ENCODE measurements around the gene THG1L. TPM values are rescaled to one million over a fixed set of nuclear protein-coding genes. Genes with fewer than 3 reads are reported as not detected.

The THG1L gene
- total RNA-seq, 5 donors from 2014 or later (not counting 1 experiment from before 2014, with no cell fraction given): 8.9 to 10.9 (median 9.4) TPM

- DNase-seq: no peak
- peaks cover 7% of the 10 kb centered on the region for H3K36me3 Mint-ChIP-seq
- H3K9me3 Mint-ChIP-seq: no peaks in the 10 kb centered on the region
- H3K27ac Mint-ChIP-seq: no peak overlapping the region
- H3K4me1 ChIP-seq (ENCODE audit: control insufficient read depth in 1 of 2, extremely low read depth in 1 of 2, insufficient read depth in 2 of 2, low read length in 2 of 2): peaks cover 11 to 13% of the 10 kb centered on the region in 2 experiments
- POLR2A ChIA-PET: no interaction called here
- peaks cover 0 to 6% of the 10 kb centered on the region in 2 donors for H3K36me3 ChIP-seq (ENCODE audit: control insufficient read depth in 2 of 2, extremely low read depth in 1 of 2, insufficient read depth in 1 of 2, low read length in 1 of 2)
- H3K27me3 ChIP-seq (replicated peaks in 1 of 2; ENCODE audit: control insufficient read depth in 2 of 2, extremely low read depth in 1 of 2, insufficient read depth in 2 of 2, low read length in 1 of 2): no peaks in the 10 kb centered on the region
- H3K4me3 Mint-ChIP-seq: no peak overlapping the region
- H3K27me3 Mint-ChIP-seq: no peaks in the 10 kb centered on the region
- CTCF ChIA-PET: interaction anchor here (0.6 to 1.9 kb wide), 4 partner anchors 15 to 130 kb away, joined by 3 to 5 read pairs (median 4); partner anchors contain the start of gene THG1L (in 1 of the 2)
- H3K4me1 Mint-ChIP-seq: peaks cover 23 to 25% (median 24%) of the 10 kb centered on the region in 3 donors
- no peak overlapping the region for H3K27ac ChIP-seq (ENCODE audit: low read length)
- no peak for ATAC-seq (replicated peaks in 1 of 4)
- H3K9me3 ChIP-seq: no peaks in the 10 kb centered on the region
- WGBS (ENCODE audit: insufficient coverage): 96% methylated on average over 4 of the region's 6 CpGs
- H3K4me3 ChIP-seq (ENCODE audit: control insufficient read depth in 1 of 2, extremely low read depth in 1 of 2, low read length in 1 of 2): no peak overlapping the region
These were observed 16.0 kb downstream of the THG1L start for GRCh38 chr5:157747173-157747740.

DNA sequence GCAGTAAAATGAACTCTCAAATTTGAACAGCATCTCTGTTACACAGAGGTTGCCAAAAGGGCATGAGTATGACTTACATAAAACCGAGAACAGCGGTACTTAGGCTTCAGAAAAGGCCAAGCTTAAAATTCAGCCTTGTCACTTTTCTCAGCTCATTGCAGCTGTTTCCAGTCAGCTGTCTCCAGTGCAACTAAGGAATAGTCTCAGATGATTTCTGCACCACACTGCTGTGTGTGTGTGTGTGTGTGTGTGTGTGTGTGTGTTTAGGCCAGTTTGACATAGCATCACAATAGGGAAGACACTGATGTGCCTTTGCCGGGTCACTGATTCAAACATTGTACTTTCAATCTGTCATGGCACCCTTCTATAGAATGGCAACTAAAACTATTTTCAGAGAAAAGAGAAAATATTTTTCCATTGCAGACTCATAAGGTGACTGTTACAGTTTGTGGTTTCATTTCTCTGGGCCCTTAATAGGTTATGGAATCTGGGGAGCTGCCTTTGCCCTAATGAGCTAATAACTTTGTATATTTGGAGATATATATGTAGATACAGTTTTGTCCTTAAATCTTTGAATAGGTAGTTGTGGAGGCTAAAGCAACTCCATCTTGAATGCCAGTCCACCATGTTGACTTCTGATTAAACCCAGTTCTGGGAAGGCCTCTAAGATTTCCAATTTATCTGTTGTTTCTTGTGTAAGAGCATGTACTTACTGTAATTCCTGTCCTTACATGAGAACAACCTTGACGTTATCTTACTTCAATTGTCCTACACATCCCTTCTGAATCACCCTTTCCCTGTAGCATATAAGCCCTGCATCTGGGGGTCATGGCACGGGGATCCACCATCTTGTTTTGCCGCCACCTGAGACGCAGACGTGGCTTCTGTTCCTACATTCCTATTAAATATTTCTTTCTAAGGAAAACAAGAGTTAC, 16.8 kb downstream of the THG1L start:
- no peaks in the 10 kb centered on the region for H3K27me3 Mint-ChIP-seq
- CTCF ChIA-PET: interaction anchor here (0.6 to 1.9 kb wide), 2 partner anchors 14 to 131 kb away, joined by 4 to 5 read pairs; no protein-coding TSS in a partner anchor

DNA sequence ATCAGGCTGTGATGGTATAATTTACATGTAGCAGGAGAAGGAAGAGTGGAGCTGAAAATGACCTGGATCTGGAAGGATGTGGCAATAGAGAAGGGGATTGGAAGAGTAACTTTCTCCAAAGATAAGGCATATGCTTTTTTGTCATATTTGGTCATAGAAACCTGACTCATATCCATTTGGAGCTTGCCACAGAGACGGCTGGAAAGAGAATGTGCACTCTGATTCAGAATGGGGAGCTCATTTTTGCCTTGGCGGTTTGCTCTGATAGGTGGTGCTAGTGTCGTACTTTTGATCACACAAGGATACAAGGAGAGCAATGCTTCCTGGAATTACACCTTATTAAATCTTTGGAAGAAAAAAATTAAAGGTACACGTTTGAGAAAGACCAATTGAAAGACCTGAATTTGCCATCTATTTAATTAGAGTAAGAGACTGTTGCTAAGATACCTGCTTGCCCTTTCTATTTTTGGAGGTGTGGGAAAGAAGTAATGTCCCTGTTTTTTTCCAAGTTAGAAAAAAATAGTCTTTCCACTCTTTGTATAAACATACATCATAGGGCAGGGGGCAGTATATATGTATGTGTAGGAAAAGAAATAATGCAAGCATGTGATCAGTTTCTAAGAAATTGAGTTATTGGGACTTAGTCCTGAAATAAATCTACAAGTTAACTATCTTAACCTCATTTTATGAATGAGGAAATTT, 17.7 kb downstream of the THG1L start:
- H3K4me3 Mint-ChIP-seq: no peak overlapping the region
- no peak for DNase-seq
- no CpG with 5 or more reads among the region's 4 CpGs for WGBS (ENCODE audit: insufficient coverage)
- ChIA-PET POLR2A (no interaction called here), CTCF (no interaction called here)
- H3K4me1 Mint-ChIP-seq: peaks cover 15 to 21% (median 16%) of the 10 kb centered on the region in 3 donors
- no peak for ATAC-seq (replicated peaks in 1 of 4)
- no peak overlapping the region for H3K27ac Mint-ChIP-seq
- Histone ChIP-seq H3K27ac (ENCODE audit: low read length) (no peak overlapping the region), H3K4me1 (ENCODE audit: control insufficient read depth in 1 of 2, extremely low read depth in 1 of 2, insufficient read depth in 2 of 2, low read length in 2 of 2) (peaks cover 7 to 9% of the 10 kb centered on the region in 2 experiments), H3K36me3 (ENCODE audit: control insufficient read depth in 2 of 2, extremely low read depth in 1 of 2, insufficient read depth in 1 of 2, low read length in 1 of 2) (peaks cover 0 to 11% of the 10 kb centered on the region in 2 donors), H3K4me3 (ENCODE audit: control insufficient read depth in 1 of 2, extremely low read depth in 1 of 2, low read length in 1 of 2) (no peak overlapping the region), H3K27me3 (replicated peaks in 1 of 2; ENCODE audit: control insufficient read depth in 2 of 2, extremely low read depth in 1 of 2, insufficient read depth in 2 of 2, low read length in 1 of 2) (no peaks in the 10 kb centered on the region), H3K9me3 (no peaks in the 10 kb centered on the region)
- no peaks in the 10 kb centered on the region for H3K9me3 Mint-ChIP-seq
- H3K36me3 Mint-ChIP-seq: peaks cover 17% of the 10 kb centered on the region
- H3K27me3 Mint-ChIP-seq: no peaks in the 10 kb centered on the region

More for the DNA sequence above, 16.8 kb downstream of the THG1L start:
- Histone ChIP-seq H3K9me3 (no peaks in the 10 kb centered on the region), H3K27ac (ENCODE audit: low read length) (no peak overlapping the region), H3K4me3 (ENCODE audit: control insufficient read depth in 1 of 2, extremely low read depth in 1 of 2, low read length in 1 of 2) (no peak overlapping the region), H3K4me1 (ENCODE audit: control insufficient read depth in 1 of 2, extremely low read depth in 1 of 2, insufficient read depth in 2 of 2, low read length in 2 of 2) (peaks cover 10 to 13% of the 10 kb centered on the region in 2 experiments), H3K36me3 (ENCODE audit: control insufficient read depth in 2 of 2, extremely low read depth in 1 of 2, insufficient read depth in 1 of 2, low read length in 1 of 2) (peaks cover 0 to 6% of the 10 kb centered on the region in 2 donors), H3K27me3 (replicated peaks in 1 of 2; ENCODE audit: control insufficient read depth in 2 of 2, extremely low read depth in 1 of 2, insufficient read depth in 2 of 2, low read length in 1 of 2) (no peaks in the 10 kb centered on the region)
- H3K4me1 Mint-ChIP-seq: peaks cover 19 to 24% (median 19%) of the 10 kb centered on the region in 3 donors
- H3K27ac Mint-ChIP-seq: no peak overlapping the region
- peaks cover 11% of the 10 kb centered on the region for H3K36me3 Mint-ChIP-seq
- 63% methylated on average over 3 of the region's 8 CpGs for WGBS (ENCODE audit: insufficient coverage)
- POLR2A ChIA-PET: no interaction called here
- no peaks in the 10 kb centered on the region for H3K9me3 Mint-ChIP-seq
- ATAC-seq (replicated peaks in 1 of 4) (no peak), DNase-seq (no peak)
- H3K4me3 Mint-ChIP-seq: no peak overlapping the region

DNA sequence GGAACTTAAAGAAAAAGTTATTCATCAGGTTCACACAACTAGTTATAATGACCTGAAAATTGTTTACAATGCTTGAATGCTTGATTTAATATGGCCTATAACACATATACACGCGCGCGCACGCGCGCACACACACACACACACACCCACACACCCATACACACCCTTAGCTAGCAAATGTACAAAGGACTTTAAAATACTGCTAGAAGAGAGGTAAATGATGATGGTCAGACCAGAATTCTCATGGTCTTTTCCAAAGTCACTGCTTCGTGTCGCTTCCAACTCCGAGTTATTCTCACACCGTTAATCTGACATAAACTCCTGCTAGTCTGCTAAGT, 18.2 kb downstream of the THG1L start:
- H3K4me3 ChIP-seq (ENCODE audit: control insufficient read depth in 1 of 2, extremely low read depth in 1 of 2, low read length in 1 of 2): no peak overlapping the region
- no peaks in the 10 kb centered on the region for H3K9me3 ChIP-seq
- Mint-ChIP-seq H3K4me1 (peaks cover 12 to 18% (median 13%) of the 10 kb centered on the region in 3 donors), H3K36me3 (peaks cover 17% of the 10 kb centered on the region), H3K9me3 (no peaks in the 10 kb centered on the region), H3K27ac (no peak overlapping the region), H3K4me3 (no peak overlapping the region), H3K27me3 (no peaks in the 10 kb centered on the region)
- ATAC-seq (replicated peaks in 1 of 4): no peak
- CTCF ChIA-PET: no interaction called here
- peaks cover 0 to 15% of the 10 kb centered on the region in 2 donors for H3K36me3 ChIP-seq (ENCODE audit: control insufficient read depth in 2 of 2, extremely low read depth in 1 of 2, insufficient read depth in 1 of 2, low read length in 1 of 2)
- H3K4me1 ChIP-seq (ENCODE audit: control insufficient read depth in 1 of 2, extremely low read depth in 1 of 2, insufficient read depth in 2 of 2, low read length in 2 of 2): peaks cover 5 to 7% of the 10 kb centered on the region in 2 experiments
- DNase-seq: no peak
- POLR2A ChIA-PET: no interaction called here
- no peaks in the 10 kb centered on the region for H3K27me3 ChIP-seq (replicated peaks in 1 of 2; ENCODE audit: control insufficient read depth in 2 of 2, extremely low read depth in 1 of 2, insufficient read depth in 2 of 2, low read length in 1 of 2)
- no peak overlapping the region for H3K27ac ChIP-seq (ENCODE audit: low read length)
- no CpG with 5 or more reads among the region's 11 CpGs for WGBS (ENCODE audit: insufficient coverage)

GRCh38 chr5:157750320-157750719, 19.1 kb downstream of the THG1L start:
- Histone ChIP-seq H3K36me3 (ENCODE audit: control insufficient read depth in 2 of 2, extremely low read depth in 1 of 2, insufficient read depth in 1 of 2, low read length in 1 of 2) (peaks cover 6 to 21% of the 10 kb centered on the region in 2 donors), H3K9me3 (no peaks in the 10 kb centered on the region), H3K27me3 (replicated peaks in 1 of 2; ENCODE audit: control insufficient read depth in 2 of 2, extremely low read depth in 1 of 2, insufficient read depth in 2 of 2, low read length in 1 of 2) (no peaks in the 10 kb centered on the region), H3K4me3 (ENCODE audit: control insufficient read depth in 1 of 2, extremely low read depth in 1 of 2, low read length in 1 of 2) (no peak overlapping the region), H3K27ac (ENCODE audit: low read length) (no peak overlapping the region), H3K4me1 (ENCODE audit: control insufficient read depth in 1 of 2, extremely low read depth in 1 of 2, insufficient read depth in 2 of 2, low read length in 2 of 2) (peaks cover 0 to 1% of the 10 kb centered on the region in 2 experiments)
- peaks cover 3 to 9% (median 4%) of the 10 kb centered on the region in 3 donors for H3K4me1 Mint-ChIP-seq
- H3K4me3 Mint-ChIP-seq: no peak overlapping the region
- H3K27ac Mint-ChIP-seq: no peak overlapping the region
- no peaks in the 10 kb centered on the region for H3K9me3 Mint-ChIP-seq
- DNase-seq (no peak), ATAC-seq (replicated peaks in 1 of 4) (no peak)
- ChIA-PET POLR2A (no interaction called here), CTCF (interaction anchor here (0.6 kb wide), 2 partner anchors 11 to 22 kb away, joined by 3 read pairs; no protein-coding TSS in a partner anchor)
- no CpG with 5 or more reads among the region's 1 CpG for WGBS (ENCODE audit: insufficient coverage)
- H3K27me3 Mint-ChIP-seq: no peaks in the 10 kb centered on the region
- H3K36me3 Mint-ChIP-seq: peaks cover 23% of the 10 kb centered on the region

- Histone ChIP-seq H3K27me3 (replicated peaks in 1 of 2; ENCODE audit: control insufficient read depth in 2 of 2, extremely low read depth in 1 of 2, insufficient read depth in 2 of 2, low read length in 1 of 2) (no peaks in the 10 kb centered on the region), H3K4me1 (ENCODE audit: control insufficient read depth in 1 of 2, extremely low read depth in 1 of 2, insufficient read depth in 2 of 2, low read length in 2 of 2) (no peaks in the 10 kb centered on the region), H3K4me3 (ENCODE audit: control insufficient read depth in 1 of 2, extremely low read depth in 1 of 2, low read length in 1 of 2) (no peak overlapping the region), H3K9me3 (no peaks in the 10 kb centered on the region), H3K36me3 (ENCODE audit: control insufficient read depth in 2 of 2, extremely low read depth in 1 of 2, insufficient read depth in 1 of 2, low read length in 1 of 2) (peaks cover 6 to 30% of the 10 kb centered on the region in 2 donors), H3K27ac (ENCODE audit: low read length) (no peak overlapping the region)
- peaks cover 41% of the 10 kb centered on the region for H3K36me3 Mint-ChIP-seq
- H3K4me1 Mint-ChIP-seq: no peaks in the 10 kb centered on the region
- ATAC-seq (replicated peaks in 1 of 4) (no peak), DNase-seq (no peak)
- no peak overlapping the region for H3K27ac Mint-ChIP-seq
- POLR2A ChIA-PET: no interaction called here
- CTCF ChIA-PET: no interaction called here
- 100% methylated on average over 2 of the region's 3 CpGs for WGBS (ENCODE audit: insufficient coverage)
- H3K27me3 Mint-ChIP-seq: no peaks in the 10 kb centered on the region
- no peaks in the 10 kb centered on the region for H3K9me3 Mint-ChIP-seq
- no peak overlapping the region for H3K4me3 Mint-ChIP-seq
These were observed 24.9 kb downstream of the THG1L start for GRCh38 chr5:157756122-157756521.

Measured in T-cell (primary cell).